HEK293T (cell line): ENCODE measurements around the gene LRFN4.

ENCODE experiments used
- BHLHE40 ChIP-seq: fragments of 450-650 bp; IDR thresholded peaks from 2 replicates; pipeline ENCODE4 v1.6.1; 2016; ENCODE audit warnings: mild to moderate bottlenecking, moderate library complexity, borderline replicate concordance
- SUZ12 ChIP-seq: fragments of 450-650 bp; IDR thresholded peaks from 2 replicates; pipeline ENCODE4 v1.6.1; 2016; ENCODE audit warnings: mild to moderate bottlenecking

DNA sequence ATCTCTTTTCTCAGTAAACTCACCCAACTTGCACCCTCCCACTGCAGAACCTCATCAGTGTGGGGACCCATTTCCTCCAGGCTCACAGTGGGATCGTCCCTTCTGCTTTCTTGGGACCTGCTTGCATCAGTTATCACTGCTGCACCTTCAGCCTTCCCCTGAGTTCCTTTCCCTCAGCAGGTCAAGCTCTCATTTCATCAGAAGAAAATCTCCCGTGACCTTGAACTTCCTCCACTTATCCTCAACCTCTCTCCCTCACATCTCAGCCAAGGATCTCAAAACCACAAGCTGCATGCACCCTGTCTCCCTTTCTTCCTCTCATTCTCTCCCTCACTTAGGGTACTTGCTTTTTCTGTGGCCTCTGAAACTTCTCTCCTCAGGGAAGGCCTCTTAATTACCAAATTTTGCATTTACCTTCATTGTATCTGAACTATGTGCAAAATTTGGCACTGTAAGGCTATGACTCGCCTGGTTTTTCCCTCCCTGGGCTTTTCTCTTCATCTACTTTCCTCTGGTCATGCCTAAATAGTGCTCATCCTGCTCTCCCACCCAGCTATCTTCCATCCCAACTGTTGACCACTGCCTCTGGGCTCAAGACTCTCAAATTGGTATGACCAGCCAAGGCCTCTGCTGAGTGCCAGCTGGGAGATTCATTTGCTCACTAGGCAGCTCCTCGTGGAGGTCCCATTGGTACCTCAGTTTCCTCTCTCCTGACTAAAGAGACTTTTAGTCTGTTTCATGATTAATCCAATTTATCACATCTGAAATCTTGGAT is 16.4 kb upstream of the LRFN4 start:
- TF ChIP-seq BHLHE40 (no peak), SUZ12 (no peak)
